ENCODE data around the gene SLC51A.
"Not testable (repeated sequence)": the region's sequence is repeated elsewhere in the genome, so short reads cannot be mapped to it uniquely, and the experiment has no call there.

Gene SLC51A

GRCh38 chr3:196216089-196216564 lies at the start of gene SLC51A:
TSS of gene SLC51A (plus strand) at chr3:196216534. CDS start at chr3:196216713, 179 bp downstream.
- no peak for DNase-seq

GRCh38 chr3:196166741-196167140 lies 49.6 kb upstream of the SLC51A start:
- DNase-seq: no peak

GRCh38 chr3:196168808-196169391 lies 47.4 kb upstream of the SLC51A start:
- DNase-seq: no peak

- no peak for DNase-seq
These were observed 46.5 kb upstream of the SLC51A start for GRCh38 chr3:196169836-196170240.

- not testable (repeated sequence) for DNase-seq
These were observed 46.0 kb upstream of the SLC51A start for GRCh38 chr3:196170296-196170695.

- DNase-seq: no peak
These were observed 41.7 kb upstream of the SLC51A start for GRCh38 chr3:196174652-196175051.

- no peak for DNase-seq
These were observed 41.2 kb upstream of the SLC51A start for GRCh38 chr3:196175116-196175625.

- no peak for DNase-seq
These were observed 40.6 kb upstream of the SLC51A start for GRCh38 chr3:196175722-196176121.

GRCh38 chr3:196177567-196177966 lies 38.8 kb upstream of the SLC51A start:
- DNase-seq: no peak

GRCh38 chr3:196177967-196178366 lies 38.4 kb upstream of the SLC51A start:
- DNase-seq: no peak

GRCh38 chr3:196178993-196179379 lies 37.3 kb upstream of the SLC51A start:
- no peak for DNase-seq

GRCh38 chr3:196179380-196180308 lies 36.7 kb upstream of the SLC51A start:
- no peak for DNase-seq

- no peak for DNase-seq
These were observed 36.0 kb upstream of the SLC51A start for GRCh38 chr3:196180346-196180745.

GRCh38 chr3:196181127-196181546 lies 35.2 kb upstream of the SLC51A start:
- no peak for DNase-seq

- DNase-seq: not testable (repeated sequence)
These were observed 32.2 kb upstream of the SLC51A start for GRCh38 chr3:196184169-196184432.

- DNase-seq: no peak
These were observed 31.5 kb upstream of the SLC51A start for GRCh38 chr3:196184881-196185280.

- no peak for DNase-seq
These were observed 29.4 kb upstream of the SLC51A start for GRCh38 chr3:196186651-196187573.

- DNase-seq: no peak
These were observed 26.6 kb upstream of the SLC51A start for GRCh38 chr3:196189566-196190347.

GRCh38 chr3:196192036-196192523 lies 24.3 kb upstream of the SLC51A start:
- DNase-seq: no peak

- no peak for DNase-seq
These were observed 23.7 kb upstream of the SLC51A start for GRCh38 chr3:196192524-196193051.

- no peak for DNase-seq
These were observed 23.1 kb upstream of the SLC51A start for GRCh38 chr3:196193133-196193735.

All from RPMI8226 (cell line).